Left ventricle myocardium superior (tissue), 1 donor: ENCODE measurements around the gene SPIN1. TPM values are rescaled to one million over a fixed set of nuclear protein-coding genes. Genes with fewer than 3 reads are reported as not detected.
A peak's percentile ranks its signal among the peaks of the same experiment; 100 is the strongest.
"Not testable (repeated sequence)": the region's sequence is repeated elsewhere in the genome, so short reads cannot be mapped to it uniquely, and the experiment has no call there.

ENCODE experiments used
- ATAC-seq: fragments of 200-7000 bp; cut with Tn5 transposase; one replicate; pipeline ENCODE4 v1.9.1; 2020; ENCODE audit warnings: mild to moderate bottlenecking, moderate library complexity
- DNase-seq: peaks from one replicate; pipeline ENCODE4 v3.0.0-alpha.2; 2020
- intact Hi-C: fragments of 100-400 bp; cut with micrococcal nuclease; formaldehyde crosslinking; loops from one replicate; pipeline ENCODE4 v1.11.0; 2022
- long read RNA-seq: library from polyadenylated mRNA; unstranded; transcript quantifications from one replicate; pipeline ENCODE4 v2.0.0, GENCODE V29; 2021
- total RNA-seq: library from RNA; stranded (reverse); fragmentation: NEBNext Ultra II Directional; extraction: Animal tissue kit (Norgen Biotek cat#: 25700); gene quantifications from one replicate; pipeline ENCODE4 v1.2.1, GENCODE V29; 2021
- donor health status: DM: no; HTN: yes; CAD: no; lungs with severe emphysema.

The SPIN1 gene
- total RNA-seq = 56.6 TPM
- long read RNA-seq, full-length matches to known transcripts = 24 of 48 reads
- long read RNA-seq, partial matches to known transcripts = 5 of 48 reads
- long read RNA-seq, other reads (novel, unspliced or antisense) = 19 of 48 reads

- intact Hi-C loops = no loop called here
- ATAC-seq (peak; percentile 83), DNase-seq (peak; percentile 93)
Measured at GRCh38 chr9:88388203-88388885, at the start of gene SPIN1. SPIN1 (plus strand) TSS chr9:88388444; CDS start chr9:88426540, 38,096 bp downstream.

GRCh38 chr9:88339317-88339716 lies 48.9 kb upstream of the SPIN1 start:
- ATAC-seq (no peak), DNase-seq (no peak)
- intact Hi-C loops = no loop called here

GRCh38 chr9:88342246-88342645 lies 46.0 kb upstream of the SPIN1 start:
- ATAC-seq (no peak), DNase-seq (no peak)
- intact Hi-C loops = no loop called here

- no peak for DNase-seq
- intact Hi-C loops = no loop called here
Measured at GRCh38 chr9:88344013-88344412, 44.2 kb upstream of the SPIN1 start.

GRCh38 chr9:88350354-88350753 lies 37.9 kb upstream of the SPIN1 start:
- DNase-seq, ATAC-seq, intact Hi-C loops: not testable (repeated sequence)

More at GRCh38 chr9:88344013-88344412, 44.2 kb upstream of the SPIN1 start:
- ATAC-seq = no peak

GRCh38 chr9:88355166-88355565 lies 33.1 kb upstream of the SPIN1 start:
- ATAC-seq (no peak), DNase-seq (no peak)
- intact Hi-C loops = no loop called here

GRCh38 chr9:88357250-88357649 lies 31.0 kb upstream of the SPIN1 start:
- ATAC-seq, DNase-seq, intact Hi-C loops: not testable (repeated sequence)

- intact Hi-C loops = no loop called here
- no peak for DNase-seq
Measured at GRCh38 chr9:88358723-88359122, 29.5 kb upstream of the SPIN1 start.

GRCh38 chr9:88359974-88360373 lies 28.3 kb upstream of the SPIN1 start:
- intact Hi-C loops = no loop called here
- no peak for DNase-seq
- ATAC-seq = no peak

More at GRCh38 chr9:88358723-88359122, 29.5 kb upstream of the SPIN1 start:
- no peak for ATAC-seq

GRCh38 chr9:88362681-88363080 lies 25.6 kb upstream of the SPIN1 start:
- DNase-seq = no peak
- intact Hi-C loops = no loop called here
- no peak for ATAC-seq

- ATAC-seq (no peak), DNase-seq (no peak)
- intact Hi-C loops = no loop called here
Measured at GRCh38 chr9:88363661-88364060, 24.6 kb upstream of the SPIN1 start.

- no peak for DNase-seq
- intact Hi-C loops = no loop called here
Measured at GRCh38 chr9:88364706-88365105, 23.5 kb upstream of the SPIN1 start.

GRCh38 chr9:88370346-88370745 lies 17.9 kb upstream of the SPIN1 start:
- ATAC-seq (no peak), DNase-seq (no peak)
- intact Hi-C loops = no loop called here

More at GRCh38 chr9:88364706-88365105, 23.5 kb upstream of the SPIN1 start:
- ATAC-seq = no peak

- intact Hi-C loops = no loop called here
- ATAC-seq (no peak), DNase-seq (no peak)
Measured at GRCh38 chr9:88372103-88372654, 16.1 kb upstream of the SPIN1 start.

- intact Hi-C loops = no loop called here
- no peak for DNase-seq
- no peak for ATAC-seq
Measured at GRCh38 chr9:88373045-88373444, 15.2 kb upstream of the SPIN1 start.

GRCh38 chr9:88378317-88378716 lies 9.9 kb upstream of the SPIN1 start:
- ATAC-seq = no peak
- no peak for DNase-seq
- intact Hi-C loops = no loop called here

- intact Hi-C loops = no loop called here
- no peak for DNase-seq
- no peak for ATAC-seq
Measured at GRCh38 chr9:88379352-88379751, 8.9 kb upstream of the SPIN1 start.

- no peak for ATAC-seq
- no peak for DNase-seq
- intact Hi-C loops = no loop called here
Measured at GRCh38 chr9:88380118-88380517, 8.1 kb upstream of the SPIN1 start.

- ATAC-seq, intact Hi-C loops, DNase-seq: not testable (repeated sequence)
Measured at GRCh38 chr9:88381322-88381721, 6.9 kb upstream of the SPIN1 start.

- ATAC-seq = no peak
- intact Hi-C loops = no loop called here
Measured at GRCh38 chr9:88383176-88383575, 5.1 kb upstream of the SPIN1 start.

GRCh38 chr9:88386137-88386536 lies 2.1 kb upstream of the SPIN1 start:
- intact Hi-C loops, DNase-seq: not testable (repeated sequence)

More at GRCh38 chr9:88383176-88383575, 5.1 kb upstream of the SPIN1 start:
- DNase-seq = no peak

More at GRCh38 chr9:88386137-88386536, 2.1 kb upstream of the SPIN1 start:
- not testable (repeated sequence) for ATAC-seq
